Breast epithelium (tissue), 3 donors: ENCODE results near the gene PUM1.

Experiments
- CTCF ChIP-seq, 3 donors: fragments of 450-650 bp; IDR thresholded peaks; one replicate each; pipeline ENCODE4 v1.5.1; 2016 to 2017; ENCODE audit warnings: antibody characterized with exemption in 3 of 3, mild to moderate bottlenecking in 3 of 3, moderate library complexity in 3 of 3
- POLR2AphosphoS5 ChIP-seq, 3 donors: sonication (generic); formaldehyde crosslinking; IDR thresholded peaks; one replicate each; pipeline ENCODE4 v1.6.1; 2017; ENCODE audit warnings: antibody characterized with exemption in 3 of 3

- TF ChIP-seq CTCF (IDR thresholded peaks at IDR 0.05) (no peak), POLR2AphosphoS5 (IDR thresholded peaks at IDR 0.05) (no peak)
Measured at GRCh38 chr1:31027693-31028526, 37.6 kb downstream of the PUM1 start.
